Heart left ventricle (tissue), 13 donors: Measurements from ENCODE around the gene DHRS12.

Source experiments
- CTCF ChIP-seq, 12 donors: fragments of 200-600 bp; sonication (generic) in 4 of 12; IDR thresholded peaks; one replicate each; pipeline versions ENCODE4 v1.5.0 to v1.8.0; 2018 to 2022; ENCODE audit warnings: antibody characterized with exemption in 12 of 12, mild to moderate bottlenecking in 5 of 12
- POLR2A ChIP-seq, 2 donors: fragments of 450-650 bp; IDR thresholded peaks; one replicate each; pipeline ENCODE4 v1.6.1; 2017; ENCODE audit warnings: antibody characterized with exemption in 2 of 2, mild to moderate bottlenecking in 2 of 2, moderate library complexity in 2 of 2
- donor health status: ischemic (EF 13 %, LVEDD 7.1; RV severe dilation, severe dysfunction).
- donor health status: DM: no; HTN: yes; CAD: no.
- donor health status: DM: no; HTN: no; CAD: no.
- donor health status: ischemic (EF 25% LVEDD 6.9; RV normal size, moderate dysfunction).
- donor health status: ischemic (EF 25% LVEDD 5.7; RV mildly dilated, moderate dysfunction).
- donor health status: ischemic (EF 35%, LVEDD 5.7; RV mildly dilated, moderate dysfunction).
- donor health status: nonischemic (EF 11% LVEDD 7.7; RV severe dilation, severe dysfunction).
- donor health status: DM: yes; HTN: yes; CAD: no.
- donor health status: PGD.
- donor health status: ischemic (EF 29% LVEDD 5.4; RV normal size, mild dysfunction).
- donor health status: nonischemic (EF 23%, LVEDD 6.1; RV moderate dilation, normal function).

GRCh38 chr13:51742031-51742430 lies 61.9 kb downstream of the DHRS12 start:
- TF ChIP-seq CTCF (IDR thresholded peaks at IDR 0.05) (no peak), POLR2A (IDR thresholded peaks at IDR 0.05) (no peak)
